AG04450 (cell line): ENCODE results near the gene CCM2. TPM values are rescaled to one million over a fixed set of nuclear protein-coding genes. Genes with fewer than 3 reads are reported as not detected.

Experiments
- CTCF ChIA-PET: fragments of 300-600, 350-600 bp; formaldehyde crosslinking; extraction: SDS; loops from one replicate; lab custom pipeline; 2022; ENCODE audit warnings: antibody characterized with exemption, inconsistent platforms; lab: Charles Lee
- POLR2A ChIA-PET: fragments of 350-600 bp; formaldehyde crosslinking; extraction: SDS; loops from one replicate; lab custom pipeline; 2021; ENCODE audit warnings: antibody characterized with exemption, inconsistent platforms; lab: Yijun Ruan, JAX
- DNase-seq: peaks from one replicate; pipeline ENCODE4 v3.0.0-alpha.2; 2011; ENCODE audit warnings: low read depth, low spot score
- H3K27ac ChIP-seq: one replicate; pipeline ENCODE4 v1.5.1; 2012; ENCODE audit warnings: low read depth, low read length, control low read depth
- H3K27me3 ChIP-seq: one replicate; pipeline ENCODE4 v1.6.0; 2012; ENCODE audit warnings: low read length; ENCODE audit not compliant: control insufficient read depth, insufficient read depth
- H3K4me3 ChIP-seq: 2 replicates; pipeline ENCODE4 v1.5.1; 2011; ENCODE audit warnings: mild to moderate bottlenecking, low read depth, low read length, control low read depth
- H3K9me3 ChIP-seq: 2 replicates; pipeline ENCODE4 v1.5.1; 2012; ENCODE audit warnings: low read length; ENCODE audit not compliant: control insufficient read depth, insufficient read depth
- polyA plus RNA-seq: library from polyadenylated mRNA; depleted of rRNA; stranded (reverse); fragments of >200 nt; gene quantifications from 2 replicates; pipeline ENCODE4 v1.2.3, GENCODE V29; 2011
- TF ChIP-seq, protein P1 (sequence below): IDR thresholded peaks from 2 replicates; pipeline ENCODE4 v1.5.1; 2011; ENCODE audit warnings: low read depth, low read length, control low read depth, inconsistent platforms

The CCM2 gene
- polyA plus RNA-seq, 1 experiment: 24.7 TPM

DNA sequence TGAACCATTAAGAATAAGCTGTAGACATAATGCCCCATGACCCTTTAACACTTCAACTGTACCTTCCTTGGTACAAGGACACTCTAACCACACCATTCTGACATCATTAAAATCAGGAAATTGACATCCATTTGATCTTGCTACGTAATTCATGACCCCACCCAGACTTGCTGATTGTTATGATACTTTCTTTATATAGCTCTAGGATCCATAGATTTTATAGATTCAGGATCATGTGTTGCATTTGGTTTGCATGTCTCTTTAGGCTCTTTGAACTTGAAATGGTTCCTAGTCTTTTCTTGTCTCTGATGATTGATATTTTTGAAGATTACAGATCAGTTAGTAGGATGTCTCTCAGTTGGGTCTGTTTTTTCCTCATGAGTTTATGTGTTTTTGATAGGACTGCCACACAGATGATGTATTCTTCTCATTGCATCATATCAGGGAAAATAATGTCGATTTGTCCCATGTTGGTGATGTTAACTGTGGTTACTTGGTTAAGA, 13.5 kb downstream of the CCM2 start:
- peaks cover 3% of the 10 kb centered on the region; the same call in 1 of the 2 replicates for H3K9me3 ChIP-seq
- no peak overlapping the region for H3K4me3 ChIP-seq
- TF ChIP-seq, protein P1, sequence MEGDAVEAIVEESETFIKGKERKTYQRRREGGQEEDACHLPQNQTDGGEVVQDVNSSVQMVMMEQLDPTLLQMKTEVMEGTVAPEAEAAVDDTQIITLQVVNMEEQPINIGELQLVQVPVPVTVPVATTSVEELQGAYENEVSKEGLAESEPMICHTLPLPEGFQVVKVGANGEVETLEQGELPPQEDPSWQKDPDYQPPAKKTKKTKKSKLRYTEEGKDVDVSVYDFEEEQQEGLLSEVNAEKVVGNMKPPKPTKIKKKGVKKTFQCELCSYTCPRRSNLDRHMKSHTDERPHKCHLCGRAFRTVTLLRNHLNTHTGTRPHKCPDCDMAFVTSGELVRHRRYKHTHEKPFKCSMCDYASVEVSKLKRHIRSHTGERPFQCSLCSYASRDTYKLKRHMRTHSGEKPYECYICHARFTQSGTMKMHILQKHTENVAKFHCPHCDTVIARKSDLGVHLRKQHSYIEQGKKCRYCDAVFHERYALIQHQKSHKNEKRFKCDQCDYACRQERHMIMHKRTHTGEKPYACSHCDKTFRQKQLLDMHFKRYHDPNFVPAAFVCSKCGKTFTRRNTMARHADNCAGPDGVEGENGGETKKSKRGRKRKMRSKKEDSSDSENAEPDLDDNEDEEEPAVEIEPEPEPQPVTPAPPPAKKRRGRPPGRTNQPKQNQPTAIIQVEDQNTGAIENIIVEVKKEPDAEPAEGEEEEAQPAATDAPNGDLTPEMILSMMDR: no peak
- no peaks in the 10 kb centered on the region for H3K27me3 ChIP-seq
- CTCF ChIA-PET: no interaction called here
- no peak for DNase-seq
- POLR2A ChIA-PET: no interaction called here
- H3K27ac ChIP-seq: no peak overlapping the region

DNA sequence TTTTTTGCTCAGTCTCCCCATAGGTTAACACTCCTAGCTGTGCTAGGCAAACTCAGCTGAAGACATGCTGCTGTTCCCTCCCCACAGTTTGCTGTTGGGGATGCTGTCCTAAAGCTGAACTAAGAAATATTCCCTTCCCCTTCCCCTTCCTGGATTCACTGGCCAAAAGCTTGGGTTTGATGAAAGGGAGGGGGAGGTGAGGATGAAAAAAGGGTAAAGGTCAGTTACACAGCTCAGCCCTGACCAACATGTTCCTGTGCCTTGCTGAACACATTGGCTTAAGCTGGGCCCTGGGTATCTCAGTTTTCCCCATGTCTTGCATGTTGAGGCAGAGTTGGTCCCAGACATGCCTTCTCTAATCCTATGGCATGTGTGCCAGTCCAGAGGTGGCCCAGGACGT, 15.3 kb downstream of the CCM2 start:
- ChIA-PET POLR2A (no interaction called here), CTCF (no interaction called here)
- Histone ChIP-seq H3K4me3 (no peak overlapping the region), H3K27ac (no peak overlapping the region), H3K27me3 (no peaks in the 10 kb centered on the region), H3K9me3 (peaks cover 3% of the 10 kb centered on the region; the same call in 1 of the 2 replicates)
- DNase-seq: no peak
- TF ChIP-seq, protein P1: no peak

DNA sequence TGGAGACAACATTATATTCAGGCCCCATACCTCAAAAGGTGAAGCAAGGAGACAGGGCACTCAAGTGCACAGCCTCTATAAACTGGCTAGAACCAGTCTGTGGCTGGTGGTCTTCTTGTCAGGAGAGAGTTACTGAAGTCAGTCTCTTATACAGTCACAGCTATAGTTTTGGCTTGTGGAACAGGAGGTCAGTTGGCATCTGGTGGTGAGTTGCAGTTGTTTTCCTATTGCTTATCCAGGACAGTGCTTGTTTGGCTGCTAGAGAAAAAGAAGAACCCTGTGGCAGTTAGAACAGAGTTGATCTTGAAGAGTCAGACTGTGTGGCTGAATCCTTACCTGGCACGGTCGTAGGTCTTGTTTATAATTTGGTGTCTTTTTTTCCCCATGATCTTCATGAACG, 17.3 kb downstream of the CCM2 start:
- Histone ChIP-seq H3K4me3 (no peak overlapping the region), H3K9me3 (peaks cover 3% of the 10 kb centered on the region; the same call in 1 of the 2 replicates), H3K27ac (no peak overlapping the region), H3K27me3 (no peaks in the 10 kb centered on the region)
- TF ChIP-seq, protein P1: no peak
- DNase-seq: no peak
- POLR2A ChIA-PET: no interaction called here
- CTCF ChIA-PET: no interaction called here

DNA sequence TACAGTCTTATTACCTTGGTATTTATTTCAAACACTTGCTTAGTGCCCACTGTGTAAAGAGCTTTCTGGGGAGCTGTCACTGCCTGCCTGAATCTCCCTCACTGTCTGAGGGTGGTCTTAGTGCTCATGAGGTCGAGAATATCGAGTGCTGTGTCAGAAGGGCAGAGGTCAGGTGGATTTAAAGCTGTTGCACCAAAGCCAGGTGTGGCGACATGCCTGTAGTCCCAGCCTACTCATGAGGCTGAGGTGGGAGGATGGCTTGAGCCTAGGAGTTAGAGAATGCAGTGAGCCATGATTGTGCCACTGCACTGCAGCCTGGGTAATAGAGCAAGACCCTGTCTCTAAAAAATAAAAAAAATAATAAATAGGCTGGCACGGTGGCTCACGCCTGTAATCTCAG, 20.9 kb downstream of the CCM2 start:
- no peak overlapping the region for H3K4me3 ChIP-seq
- DNase-seq: no peak
- H3K9me3 ChIP-seq: peaks cover 3% of the 10 kb centered on the region; the same call in 1 of the 2 replicates
- ChIA-PET POLR2A (interaction anchor here (0.5 kb wide), 1 partner anchor 21 kb away, joined by 3 read pairs; the partner anchor contains the start of gene CCM2), CTCF (interaction anchor here (1.2 kb wide), 1 partner anchor 11 kb away, joined by 3 read pairs; no protein-coding TSS in a partner anchor)
- no peaks in the 10 kb centered on the region for H3K27me3 ChIP-seq
- TF ChIP-seq, protein P1: no peak
- no peak overlapping the region for H3K27ac ChIP-seq

DNA sequence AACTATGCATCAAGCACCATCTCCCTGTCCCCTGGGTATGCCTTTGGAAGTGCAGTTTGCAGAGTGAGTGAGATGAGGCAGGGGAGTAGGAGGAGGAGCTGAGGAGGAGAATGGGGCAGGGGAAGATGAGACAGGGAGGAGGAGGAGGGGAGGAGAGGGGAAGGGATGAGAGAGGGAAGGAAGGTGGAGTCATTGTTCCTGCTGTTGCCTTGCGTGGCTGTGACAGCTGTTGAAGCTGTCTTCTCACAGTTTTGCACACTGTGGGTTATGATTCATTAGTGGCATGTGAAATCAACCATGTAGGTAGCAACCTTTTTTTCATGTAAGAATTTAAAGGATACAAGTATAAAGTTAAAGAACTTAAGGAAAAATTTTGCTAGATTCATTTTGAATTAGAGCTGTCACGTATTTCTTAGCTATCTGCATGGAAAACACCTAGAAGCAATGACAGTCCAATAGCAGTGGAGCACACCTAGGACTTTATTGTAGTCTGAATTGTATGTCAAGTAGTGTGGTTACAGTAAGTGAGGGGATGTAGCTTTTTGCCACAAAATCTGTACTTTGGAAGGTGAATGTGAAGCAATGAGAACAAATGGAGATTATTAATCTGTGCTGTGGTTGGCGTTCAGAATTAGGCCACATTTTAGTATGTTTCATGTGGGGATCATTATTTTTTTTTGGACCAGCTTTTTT, 21.7 kb downstream of the CCM2 start:
- DNase-seq: no peak
- POLR2A ChIA-PET: interaction anchor here (0.5 kb wide), 2 partner anchors 22 to 1237 kb away, joined by 3 read pairs; partner anchors contain the start of gene CCM2
- CTCF ChIA-PET: interaction anchor here (1.1 kb wide), 1 partner anchor 165 kb away, joined by 5 read pairs; no protein-coding TSS in a partner anchor

More for the DNA sequence above, 21.7 kb downstream of the CCM2 start:
- TF ChIP-seq, protein P1: no peak
- Histone ChIP-seq H3K9me3 (peaks cover 3% of the 10 kb centered on the region; the same call in 1 of the 2 replicates), H3K27ac (no peak overlapping the region), H3K27me3 (no peaks in the 10 kb centered on the region), H3K4me3 (no peak overlapping the region)
